Skeletal muscle satellite cell (primary cell): ENCODE data around the gene SPRYD4.

Experiments
- H3K27me3 ChIP-seq: 2 replicates; pipeline ENCODE4 v1.7.0; 2013; ENCODE audit warnings: low read length; ENCODE audit not compliant: control insufficient read depth, insufficient read depth
- H3K36me3 ChIP-seq: 2 replicates; pipeline ENCODE4 v1.7.0; 2013; ENCODE audit warnings: mild to moderate bottlenecking, control low read depth, low read length; ENCODE audit not compliant: insufficient read depth
- H3K4me1 ChIP-seq: 2 replicates; pipeline ENCODE4 v1.7.0; 2013; ENCODE audit warnings: low read length; ENCODE audit not compliant: control insufficient read depth, insufficient read depth
- H3K4me2 ChIP-seq: 2 replicates; pipeline ENCODE4 v1.7.0; 2013; ENCODE audit warnings: mild to moderate bottlenecking, low read length
- H3K4me3 ChIP-seq: 2 replicates; pipeline ENCODE4 v1.7.0; 2013; ENCODE audit warnings: low read length
- H3K9ac ChIP-seq: 2 replicates; pipeline ENCODE4 v1.7.0; 2013; ENCODE audit warnings: mild to moderate bottlenecking, low read depth, low read length, moderate library complexity
- H3K9me3 ChIP-seq: replicated peaks from 2 replicates; pipeline ENCODE4 v1.7.0; 2013; ENCODE audit warnings: mild to moderate bottlenecking, control low read depth, low read length

Gene SPRYD4

GRCh38 chr12:56450241-56450640, 18.1 kb upstream of the SPRYD4 start:
- H3K4me3 ChIP-seq, result no peak overlapping the region
- no peak overlapping the region for H3K9ac ChIP-seq
- no peaks in the 10 kb centered on the region for H3K9me3 ChIP-seq
- H3K4me1 ChIP-seq, result peaks cover 5% of the 10 kb centered on the region
- H3K27me3 ChIP-seq, result peaks cover 21% of the 10 kb centered on the region
- no peak overlapping the region for H3K4me2 ChIP-seq
- no peaks in the 10 kb centered on the region for H3K36me3 ChIP-seq

- Histone ChIP-seq H3K9me3 (no peaks in the 10 kb centered on the region), H3K36me3 (no peaks in the 10 kb centered on the region), H3K4me1 (peaks cover 5% of the 10 kb centered on the region)
Observed at GRCh38 chr12:56451147-56451546, 17.2 kb upstream of the SPRYD4 start.

GRCh38 chr12:56454557-56454956, 13.8 kb upstream of the SPRYD4 start, which contains the start of gene MIP:
MIP (minus strand) TSS chr12:56454657; CDS start chr12:56454613, 44 bp downstream.
- Histone ChIP-seq H3K4me3 (no peak within 1 kb of the TSS), H3K27me3 (peaks cover 27% of the 10 kb centered on the region), H3K4me2 (no peak within 1 kb of the TSS), H3K9ac (no peak within 1 kb of the TSS), H3K4me1 (peaks cover 4% of the 10 kb centered on the region), H3K9me3 (no peaks in the 10 kb centered on the region), H3K36me3 (no peaks in the 10 kb centered on the region)

More at GRCh38 chr12:56451147-56451546, 17.2 kb upstream of the SPRYD4 start:
- no peak overlapping the region for H3K9ac ChIP-seq
- H3K4me2 ChIP-seq, result no peak overlapping the region
- H3K4me3 ChIP-seq, result no peak overlapping the region
- H3K27me3 ChIP-seq, result peaks cover 27% of the 10 kb centered on the region

GRCh38 chr12:56457817-56458216, 10.6 kb upstream of the SPRYD4 start:
- Histone ChIP-seq H3K27me3 (peaks cover 27% of the 10 kb centered on the region), H3K9me3 (no peaks in the 10 kb centered on the region), H3K36me3 (no peaks in the 10 kb centered on the region), H3K9ac (no peak overlapping the region), H3K4me2 (no peak overlapping the region), H3K4me1 (peaks cover 8% of the 10 kb centered on the region), H3K4me3 (no peak overlapping the region)

- no peak overlapping the region for H3K4me2 ChIP-seq
- H3K36me3 ChIP-seq, result no peaks in the 10 kb centered on the region
- no peaks in the 10 kb centered on the region for H3K27me3 ChIP-seq
- H3K9me3 ChIP-seq, result no peaks in the 10 kb centered on the region
- H3K9ac ChIP-seq, result no peak overlapping the region
- H3K4me3 ChIP-seq, result no peak overlapping the region
- H3K4me1 ChIP-seq, result peaks cover 10% of the 10 kb centered on the region
Observed at GRCh38 chr12:56461235-56462159, 6.9 kb upstream of the SPRYD4 start.

- Histone ChIP-seq H3K9me3 (no peaks in the 10 kb centered on the region), H3K27me3 (no peaks in the 10 kb centered on the region), H3K4me3 (no peak overlapping the region), H3K4me1 (peaks cover 10% of the 10 kb centered on the region), H3K9ac (no peak overlapping the region), H3K36me3 (no peaks in the 10 kb centered on the region), H3K4me2 (no peak overlapping the region)
Observed at GRCh38 chr12:56462565-56462964, 5.8 kb upstream of the SPRYD4 start.

GRCh38 chr12:56469007-56469930, 891 bp downstream of the SPRYD4 start:
- peaks cover 8% of the 10 kb centered on the region for H3K4me1 ChIP-seq
- peak overlapping the region; percentile 99 for H3K9ac ChIP-seq
- no peaks in the 10 kb centered on the region for H3K9me3 ChIP-seq
- H3K4me3 ChIP-seq, result peak overlapping the region; percentile 76
- H3K27me3 ChIP-seq, result no peaks in the 10 kb centered on the region
- H3K36me3 ChIP-seq, result peaks cover 8% of the 10 kb centered on the region
- peak overlapping the region; percentile 83 for H3K4me2 ChIP-seq

GRCh38 chr12:56474389-56474788, 6.0 kb downstream of the SPRYD4 start:
- peaks cover 8% of the 10 kb centered on the region for H3K36me3 ChIP-seq
- peaks cover 4% of the 10 kb centered on the region for H3K4me1 ChIP-seq
- H3K4me3 ChIP-seq, result no peak overlapping the region
- H3K9me3 ChIP-seq, result no peaks in the 10 kb centered on the region
- no peak overlapping the region for H3K4me2 ChIP-seq
- no peak overlapping the region for H3K9ac ChIP-seq
- H3K27me3 ChIP-seq, result no peaks in the 10 kb centered on the region

GRCh38 chr12:56476143-56476542, 7.8 kb downstream of the SPRYD4 start:
- H3K9me3 ChIP-seq, result no peaks in the 10 kb centered on the region
- peaks cover 8% of the 10 kb centered on the region for H3K36me3 ChIP-seq
- H3K27me3 ChIP-seq, result no peaks in the 10 kb centered on the region
- H3K9ac ChIP-seq, result no peak overlapping the region
- no peaks in the 10 kb centered on the region for H3K4me1 ChIP-seq
- H3K4me2 ChIP-seq, result no peak overlapping the region
- H3K4me3 ChIP-seq, result no peak overlapping the region

- no peak overlapping the region for H3K4me2 ChIP-seq
- H3K4me1 ChIP-seq, result no peaks in the 10 kb centered on the region
Observed at GRCh38 chr12:56476972-56477432, 8.6 kb downstream of the SPRYD4 start.

GRCh38 chr12:56477521-56478225, 9.3 kb downstream of the SPRYD4 start:
- H3K27me3 ChIP-seq, result no peaks in the 10 kb centered on the region
- no peak overlapping the region for H3K9ac ChIP-seq
- H3K4me2 ChIP-seq, result no peak overlapping the region
- no peaks in the 10 kb centered on the region for H3K9me3 ChIP-seq
- H3K36me3 ChIP-seq, result peaks cover 8% of the 10 kb centered on the region
- no peak overlapping the region for H3K4me3 ChIP-seq
- H3K4me1 ChIP-seq, result no peaks in the 10 kb centered on the region

More at GRCh38 chr12:56476972-56477432, 8.6 kb downstream of the SPRYD4 start:
- no peak overlapping the region for H3K4me3 ChIP-seq
- H3K27me3 ChIP-seq, result no peaks in the 10 kb centered on the region
- no peak overlapping the region for H3K9ac ChIP-seq
- H3K36me3 ChIP-seq, result peaks cover 8% of the 10 kb centered on the region
- no peaks in the 10 kb centered on the region for H3K9me3 ChIP-seq
